Smooth muscle cell of the coronary artery (primary cell): Measurements from ENCODE around the gene FOSL2. TPM values are rescaled to one million over a fixed set of nuclear protein-coding genes. Genes with fewer than 3 reads are reported as not detected.

ENCODE experiments used
- total RNA-seq: library from RNA; depleted of rRNA; stranded (reverse); fragments of >200 nt; gene quantifications from 2 replicates; pipeline ENCODE4 v1.2.3, GENCODE V29; 2014; ENCODE audit warnings: low replicate concordance

The FOSL2 gene
- 26.5 and 55.8 TPM in 2 replicates for total RNA-seq

DNA sequence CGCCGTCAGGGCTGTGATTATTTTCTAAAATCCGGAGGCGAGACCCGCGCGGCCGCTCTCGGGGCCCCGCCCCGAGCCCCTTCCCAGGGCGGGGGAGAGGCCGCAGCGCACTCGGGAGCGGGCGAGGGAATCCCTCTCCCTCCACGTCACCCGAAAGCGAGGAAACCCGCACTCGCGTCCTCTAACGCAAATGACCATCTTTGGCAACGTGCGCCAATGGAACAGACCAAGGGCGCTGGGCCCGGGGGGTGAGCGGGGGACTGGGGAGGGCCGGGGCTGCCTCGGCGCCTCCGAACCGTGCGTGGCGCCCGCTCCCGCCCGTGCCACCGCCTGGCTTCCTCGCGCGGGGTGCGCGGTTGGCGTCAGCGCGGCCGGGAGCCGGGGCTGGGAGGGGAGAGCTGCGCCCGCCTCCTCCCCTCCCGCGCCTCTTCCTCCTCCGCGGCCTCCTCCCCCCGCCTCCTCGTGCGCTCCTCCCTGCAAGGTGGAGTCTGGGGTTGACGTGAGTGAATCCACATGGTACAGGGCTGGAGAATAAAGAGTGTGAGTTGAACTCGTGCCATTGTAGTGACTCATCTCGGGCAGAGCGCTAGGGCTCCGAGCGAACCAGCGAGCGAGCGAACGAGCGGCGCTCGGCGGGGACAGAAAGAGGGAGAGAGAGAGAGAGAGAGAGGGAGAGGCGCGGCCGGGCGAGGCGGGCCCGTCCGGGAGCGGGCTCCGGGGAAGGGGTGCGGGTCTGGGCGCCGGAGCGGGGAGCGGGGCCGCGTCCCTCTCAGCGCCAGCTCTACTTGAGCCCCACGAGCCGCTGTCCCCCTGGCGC lies at the start of gene FOSL2:
TSS of gene FOSL2 (plus strand) at position 562 of the 817 bp plus-strand sequence. CDS start 863 bp downstream, outside the sequence.

Other genes starting within 250 kb of the FOSL2 start
- gene PLB1, start 103.2 kb downstream of the FOSL2 start, total RNA-seq: 0.23 and 0.30 TPM in 2 replicates